ENCODE results near the gene ALK. TPM values are rescaled to one million over a fixed set of nuclear protein-coding genes. Genes with fewer than 3 reads are reported as not detected.

Gene ALK
- total RNA-seq, 1 donor from 2014 or later: not detected

GRCh38 chr2:29706171-29706720 is 215.1 kb downstream of the ALK start:
- DNase-seq: no peak

GRCh38 chr2:29705616-29706015 is 215.8 kb downstream of the ALK start:
- DNase-seq: no peak

GRCh38 chr2:29703336-29703735 is 218.1 kb downstream of the ALK start:
- no peak for DNase-seq

GRCh38 chr2:29702276-29702675 is 219.1 kb downstream of the ALK start:
- DNase-seq: no peak

GRCh38 chr2:29700560-29700959 is 220.8 kb downstream of the ALK start:
- no peak for DNase-seq

- DNase-seq: no peak
These were observed 222.3 kb downstream of the ALK start for GRCh38 chr2:29699045-29699444.

GRCh38 chr2:29698216-29698615 is 223.2 kb downstream of the ALK start:
- DNase-seq: no peak

GRCh38 chr2:29697715-29698114 is 223.7 kb downstream of the ALK start:
- no peak for DNase-seq

- DNase-seq: no peak
These were observed 224.2 kb downstream of the ALK start for GRCh38 chr2:29697181-29697580.

GRCh38 chr2:29694741-29695140 is 226.6 kb downstream of the ALK start:
- DNase-seq: no peak

GRCh38 chr2:29691391-29691950 is 229.9 kb downstream of the ALK start:
- no peak for DNase-seq

GRCh38 chr2:29689666-29690065 is 231.7 kb downstream of the ALK start:
- DNase-seq: no peak

GRCh38 chr2:29688429-29688828 is 233.0 kb downstream of the ALK start:
- DNase-seq: no peak

- no peak for DNase-seq
These were observed 234.3 kb downstream of the ALK start for GRCh38 chr2:29687121-29687520.

- no peak for DNase-seq
These were observed 244.4 kb downstream of the ALK start for GRCh38 chr2:29676886-29677453.

- DNase-seq: no peak
These were observed 256.8 kb downstream of the ALK start for GRCh38 chr2:29664578-29664977.

GRCh38 chr2:29663268-29663667 is 258.1 kb downstream of the ALK start:
- no peak for DNase-seq

- DNase-seq: no peak
These were observed 258.5 kb downstream of the ALK start for GRCh38 chr2:29662861-29663260.

GRCh38 chr2:29660201-29660600 is 261.2 kb downstream of the ALK start:
- DNase-seq: no peak

- DNase-seq: no peak
These were observed 262.2 kb downstream of the ALK start for GRCh38 chr2:29659178-29659577.

GRCh38 chr2:29657674-29658073 is 263.7 kb downstream of the ALK start:
- no peak for DNase-seq

GRCh38 chr2:29655391-29656086 is 265.8 kb downstream of the ALK start:
- no peak for DNase-seq

- no peak for DNase-seq
These were observed 270.7 kb downstream of the ALK start for GRCh38 chr2:29650631-29651097.

GRCh38 chr2:29644949-29645348 is 276.4 kb downstream of the ALK start:
- DNase-seq: no peak

All from dermis blood vessel endothelial cell (primary cell).